ENCODE data around the gene AHRR. TPM values are rescaled to one million over a fixed set of nuclear protein-coding genes. Genes with fewer than 3 reads are reported as not detected.

The AHRR gene
- total RNA-seq, 1 experiment from 2014 or later: 2.2 TPM

DNA sequence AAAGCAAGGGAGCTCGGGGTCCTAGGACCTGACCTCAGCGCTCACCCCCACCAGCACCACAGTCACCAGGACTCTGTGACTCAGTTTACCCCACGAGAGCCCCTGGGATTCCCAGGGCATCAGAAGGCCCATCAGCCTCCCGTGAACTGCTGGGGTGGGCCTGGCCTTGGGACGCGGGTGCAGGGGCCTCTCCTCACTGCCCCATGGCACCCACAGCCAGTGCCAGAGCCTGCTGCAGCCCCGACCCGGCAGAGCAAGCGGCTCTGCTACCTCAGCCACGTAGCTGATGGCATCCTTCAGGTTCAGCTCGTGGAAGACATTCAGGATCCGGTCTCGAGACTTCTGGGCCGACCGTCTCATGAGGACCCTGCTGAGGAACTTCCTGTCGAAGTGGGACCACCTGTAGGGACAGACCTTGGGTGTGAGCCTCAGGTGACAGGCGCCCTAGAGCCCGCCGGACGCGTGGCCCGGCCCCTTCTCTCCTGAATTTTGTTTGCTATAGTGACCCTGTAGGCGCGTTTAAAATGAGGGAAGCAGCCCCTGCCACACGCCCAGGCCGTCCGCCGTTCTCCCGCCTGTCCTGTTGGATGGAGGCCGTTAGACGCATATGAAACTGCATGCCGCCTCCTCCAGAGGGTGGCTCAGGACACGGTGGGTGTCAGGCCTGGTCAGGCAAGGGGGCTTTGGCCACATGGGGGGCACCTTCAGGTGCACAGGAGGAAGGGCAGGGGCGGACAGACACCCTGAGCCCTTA, 158.2 kb downstream of the AHRR start:
- Histone ChIP-seq H4K20me1 (ENCODE audit: control insufficient read depth, insufficient read depth, insufficient read length) (no peaks in the 10 kb centered on the region), H2AK5ac (ENCODE audit: insufficient read length, low read length) (no peak overlapping the region), H4K5ac (ENCODE audit: insufficient read length, low read depth, low read length) (no peak overlapping the region), H3K79me1 (ENCODE audit: insufficient read depth, low read depth, low read length, poor library complexity, severe bottlenecking) (no peaks in the 10 kb centered on the region), H3K4ac (ENCODE audit: low read depth, low read length) (no peak overlapping the region), H3T11ph (ENCODE audit: low read length) (no peak overlapping the region), H2BK120ac (ENCODE audit: low read depth, low read length, poor library complexity, severe bottlenecking) (no peak overlapping the region), H2BK12ac (ENCODE audit: insufficient read length, low read depth, low read length) (no peak overlapping the region), H3K56ac (ENCODE audit: insufficient read length, low read depth, low read length) (no peak overlapping the region), H3K4me1 (ENCODE audit: insufficient read depth, low read length) (no peaks in the 10 kb centered on the region), H2AFZ (ENCODE audit: low read length) (no peak overlapping the region), H4K8ac (replicated peaks; ENCODE audit: insufficient read length, low read depth, low read length) (no peak overlapping the region), H3K4me2 (ENCODE audit: insufficient read depth, insufficient read length, low read length) (no peak overlapping the region), H3K27ac (ENCODE audit: insufficient read length, low read depth, low read length) (no peak overlapping the region), H3K23ac (ENCODE audit: insufficient read length, low read depth, low read length) (no peak overlapping the region), H4K91ac (ENCODE audit: insufficient read length, low read depth, low read length) (no peak overlapping the region), H3K18ac (ENCODE audit: insufficient read length, low read depth, low read length) (no peak overlapping the region), H3K79me2 (ENCODE audit: insufficient read depth, low read length) (no peaks in the 10 kb centered on the region), H2BK20ac (ENCODE audit: low read depth, low read length, poor library complexity, severe bottlenecking) (no peak overlapping the region), H3K9me3 (ENCODE audit: control insufficient read depth, low read depth, low read length) (no peaks in the 10 kb centered on the region), H3K27me3 (ENCODE audit: insufficient read depth, low read length) (peaks cover 19% of the 10 kb centered on the region; the same call in 1 of the 2 replicates), H2BK15ac (ENCODE audit: low read depth, low read length) (no peak overlapping the region), H2BK5ac (ENCODE audit: insufficient read length, low read length) (no peak overlapping the region), H3K23me2 (ENCODE audit: insufficient read length, low read depth, low read length, poor library complexity, severe bottlenecking) (peaks cover 3% of the 10 kb centered on the region), H3K14ac (ENCODE audit: insufficient read depth, low read length) (no peak overlapping the region; the same call in 1 of the 2 replicates), H3K9ac (ENCODE audit: extremely low read depth, insufficient read length, low read length) (no peak overlapping the region)
- no CpG with 5 or more reads among the region's 34 CpGs for WGBS (ENCODE audit: extremely low coverage, insufficient read length, low lambda C conversion rate)
- Mint-ChIP-seq H3K36me3 (ENCODE audit: insufficient read depth in 1 of 3, low read depth in 3 of 3) (no peaks in the 10 kb centered on the region), H3K27ac (no peak overlapping the region), H3K4me1 (peaks cover 0 to 4% of the 10 kb centered on the region in 2 experiments; a peak in 2 of 4 replicates), H3K4me3 (no peak overlapping the region), H3K9me3 (no peaks in the 10 kb centered on the region), H3K27me3 (ENCODE audit: low read depth) (peaks cover 37% of the 10 kb centered on the region)
- DNase-seq: no peak
- TF ChIP-seq, protein P1, sequence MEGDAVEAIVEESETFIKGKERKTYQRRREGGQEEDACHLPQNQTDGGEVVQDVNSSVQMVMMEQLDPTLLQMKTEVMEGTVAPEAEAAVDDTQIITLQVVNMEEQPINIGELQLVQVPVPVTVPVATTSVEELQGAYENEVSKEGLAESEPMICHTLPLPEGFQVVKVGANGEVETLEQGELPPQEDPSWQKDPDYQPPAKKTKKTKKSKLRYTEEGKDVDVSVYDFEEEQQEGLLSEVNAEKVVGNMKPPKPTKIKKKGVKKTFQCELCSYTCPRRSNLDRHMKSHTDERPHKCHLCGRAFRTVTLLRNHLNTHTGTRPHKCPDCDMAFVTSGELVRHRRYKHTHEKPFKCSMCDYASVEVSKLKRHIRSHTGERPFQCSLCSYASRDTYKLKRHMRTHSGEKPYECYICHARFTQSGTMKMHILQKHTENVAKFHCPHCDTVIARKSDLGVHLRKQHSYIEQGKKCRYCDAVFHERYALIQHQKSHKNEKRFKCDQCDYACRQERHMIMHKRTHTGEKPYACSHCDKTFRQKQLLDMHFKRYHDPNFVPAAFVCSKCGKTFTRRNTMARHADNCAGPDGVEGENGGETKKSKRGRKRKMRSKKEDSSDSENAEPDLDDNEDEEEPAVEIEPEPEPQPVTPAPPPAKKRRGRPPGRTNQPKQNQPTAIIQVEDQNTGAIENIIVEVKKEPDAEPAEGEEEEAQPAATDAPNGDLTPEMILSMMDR (conservative IDR thresholded peaks at IDR 0.05): no peak
